Cardiac muscle cell (in vitro differentiated cells and primary cell): ENCODE results near the gene DDX28. TPM values are rescaled to one million over a fixed set of nuclear protein-coding genes. Genes with fewer than 3 reads are reported as not detected.

ENCODE experiments used
- DNase-seq, 2 donors: peaks; one replicate each; pipeline versions ENCODE4 v3.0.0 to v3.0.0-alpha.2; 2010 to 2017; ENCODE audit warnings: low read depth in 1 of 2, low spot score in 1 of 2
- H3K27ac ChIP-seq: fragments of 200-600 bp; sonication (generic); 2 replicates; pipeline ENCODE4 v1.5.1; 2016
- H3K27me3 ChIP-seq: fragments of 200-600 bp; sonication (generic); 2 replicates; pipeline ENCODE4 v1.6.0; 2016; ENCODE audit warnings: control low read depth
- H3K36me3 ChIP-seq: fragments of 200-600 bp; sonication (generic); 2 replicates; pipeline ENCODE4 v1.5.1; 2016; ENCODE audit warnings: control low read depth
- H3K4me1 ChIP-seq: fragments of 200-600 bp; sonication (generic); 2 replicates; pipeline ENCODE4 v1.8.1; 2017; ENCODE audit warnings: low read depth, mild to moderate bottlenecking, mixed run types
- H3K4me3 ChIP-seq: fragments of 200-600 bp; sonication (generic); 2 replicates; pipeline ENCODE4 v1.5.1; 2016; ENCODE audit warnings: mild to moderate bottlenecking
- H3K9me3 ChIP-seq: fragments of 200-600 bp; sonication (generic); 2 replicates; pipeline ENCODE4 v1.5.1; 2017; ENCODE audit warnings: low read depth, mild to moderate bottlenecking, control low read depth
- CTCF ChIP-seq: IDR thresholded peaks from 2 replicates; pipeline ENCODE4 v1.5.1; 2012; ENCODE audit warnings: low read depth, mild to moderate bottlenecking, low read length
- polyA plus RNA-seq: library from polyadenylated mRNA; unstranded; fragments of >200 nt; fragmentation: Nextera tagmentation; extraction: Ambion mirVana; gene quantifications from 2 replicates; pipeline ENCODE4 v1.2.1, GENCODE V29; 2016
- total RNA-seq: library from RNA; depleted of rRNA; stranded (reverse); fragments of >200 nt; gene quantifications from 2 replicates; pipeline ENCODE4 v1.2.3, GENCODE V29; 2016

DDX28 gene
- total and polyA plus RNA-seq, 2 experiments from 2014 or later: 15.3 to 20.1 TPM

GRCh38 chr16:67989322-67990017 is 33.6 kb downstream of the DDX28 start:
- no peak for TF ChIP-seq CTCF
- Histone ChIP-seq H3K36me3 (no peaks in the 10 kb centered on the region), H3K4me3 (no peak overlapping the region), H3K4me1 (peaks cover 14% of the 10 kb centered on the region), H3K9me3 (no peaks in the 10 kb centered on the region), H3K27ac (no peak overlapping the region), H3K27me3 (peaks cover 11% of the 10 kb centered on the region)
- no peak for DNase-seq

- Histone ChIP-seq H3K9me3 (no peaks in the 10 kb centered on the region), H3K27ac (no peak overlapping the region), H3K4me3 (no peak overlapping the region), H3K4me1 (peaks cover 15% of the 10 kb centered on the region), H3K27me3 (peaks cover 11% of the 10 kb centered on the region), H3K36me3 (no peaks in the 10 kb centered on the region)
- DNase-seq: no peak
- TF ChIP-seq CTCF: no peak
Observed at GRCh38 chr16:67988675-67989074, 34.4 kb downstream of the DDX28 start.

- peaks cover 15% of the 10 kb centered on the region for H3K4me1 ChIP-seq
- H3K27ac ChIP-seq: no peak overlapping the region
- no peaks in the 10 kb centered on the region for H3K9me3 ChIP-seq
- no peak overlapping the region for H3K4me3 ChIP-seq
- H3K36me3 ChIP-seq: no peaks in the 10 kb centered on the region
- TF ChIP-seq CTCF: no peak
- no peak for DNase-seq
- H3K27me3 ChIP-seq: peaks cover 10% of the 10 kb centered on the region
Observed at GRCh38 chr16:67987460-67988160, 35.4 kb downstream of the DDX28 start.

GRCh38 chr16:67986949-67987348 is 36.1 kb downstream of the DDX28 start:
- H3K27me3 ChIP-seq: peaks cover 4% of the 10 kb centered on the region
- no peak for DNase-seq
- no peak for TF ChIP-seq CTCF
- peaks cover 15% of the 10 kb centered on the region for H3K4me1 ChIP-seq
- H3K9me3 ChIP-seq: no peaks in the 10 kb centered on the region
- no peak overlapping the region for H3K4me3 ChIP-seq
- no peak overlapping the region for H3K27ac ChIP-seq
- H3K36me3 ChIP-seq: no peaks in the 10 kb centered on the region

- no peak overlapping the region for H3K4me3 ChIP-seq
- H3K27me3 ChIP-seq: no peaks in the 10 kb centered on the region
- no peaks in the 10 kb centered on the region for H3K9me3 ChIP-seq
- H3K27ac ChIP-seq: no peak overlapping the region
- H3K36me3 ChIP-seq: no peaks in the 10 kb centered on the region
- no peak for TF ChIP-seq CTCF
- DNase-seq: no peak
- peaks cover 22% of the 10 kb centered on the region for H3K4me1 ChIP-seq
Observed at GRCh38 chr16:67982011-67982696, 40.9 kb downstream of the DDX28 start.
